Lung (tissue), 12 donors: ENCODE results near the gene FZD4. TPM values are rescaled to one million over a fixed set of nuclear protein-coding genes. Genes with fewer than 3 reads are reported as not detected.

Experiments
- ATAC-seq: fragments of 200-7000 bp; cut with Tn5 transposase; one replicate; pipeline ENCODE4 v1.9.1; 2020; ENCODE audit warnings: moderate number of reproducible peaks; ENCODE audit not compliant: insufficient read depth, low FRiP score
- DNase-seq, 3 donors: peaks; one replicate each; pipeline ENCODE4 v3.0.0-alpha.2; 2013 to 2017
- H3K27ac ChIP-seq, 2 donors: one replicate each; pipeline ENCODE4 v1.5.1; 2013; ENCODE audit warnings: mild to moderate bottlenecking in 2 of 2, moderate library complexity in 2 of 2, control low read depth in 1 of 2, inconsistent platforms in 1 of 2, low read depth in 1 of 2, low read length in 1 of 2
- H3K27me3 ChIP-seq, 3 donors: one replicate each; pipeline ENCODE4 v1.5.1; 2013; ENCODE audit warnings: low read length in 2 of 3; ENCODE audit not compliant: control insufficient read depth in 3 of 3, insufficient read depth in 3 of 3
- H3K36me3 ChIP-seq, 4 donors: one replicate each; pipeline ENCODE4 v1.5.1; 2013; ENCODE audit warnings: low read length in 4 of 4, mild to moderate bottlenecking in 1 of 4, moderate library complexity in 1 of 4; ENCODE audit not compliant: control insufficient read depth in 4 of 4, insufficient read depth in 4 of 4
- H3K4me1 ChIP-seq, 5 donors: one replicate each; pipeline ENCODE4 v1.5.1; 2013; ENCODE audit warnings: low read length in 5 of 5, mild to moderate bottlenecking in 2 of 5, moderate library complexity in 1 of 5; ENCODE audit not compliant: control insufficient read depth in 5 of 5, insufficient read depth in 5 of 5
- H3K4me3 ChIP-seq: one replicate; pipeline ENCODE4 v1.5.1; 2013; ENCODE audit warnings: mild to moderate bottlenecking, control low read depth, moderate library complexity
- H3K9ac ChIP-seq, 2 donors: one replicate each; pipeline ENCODE4 v1.5.1; 2013; ENCODE audit warnings: low read length in 2 of 2, control low read depth in 1 of 2; ENCODE audit not compliant: insufficient read depth in 1 of 2
- H3K9me3 ChIP-seq, 4 donors: one replicate each; pipeline ENCODE4 v1.5.1; 2013; ENCODE audit warnings: low read length in 3 of 4, mild to moderate bottlenecking in 1 of 4, moderate library complexity in 1 of 4; ENCODE audit not compliant: control insufficient read depth in 4 of 4, insufficient read depth in 3 of 4
- WGBS, 2 donors: extraction: QIAGEN DNeasy Blood & Tissue Kit; methylation state at CpG; one replicate each; pipeline ENCODE4 v1.1.7; 2013; 5-methylcytosine and 5-hydroxymethylcytosine counted together
- polyA plus RNA-seq, 2 donors: library from polyadenylated mRNA; stranded (reverse); fragments of 200-250 nt; gene quantifications; one replicate each; pipeline ENCODE4 v1.2.1, GENCODE V29; 2013
- total RNA-seq, 2 donors: library from RNA; depleted of rRNA in 1 of 2; stranded (reverse); fragments of >200 nt in 1 of 2; gene quantifications; one replicate each; pipeline ENCODE4 v1.2.1, GENCODE V29; 2014 to 2021
- TF ChIP-seq, protein P1 (sequence below): IDR thresholded peaks from 2 replicates; pipeline ENCODE4 v1.5.1; 2012; ENCODE audit warnings: mild to moderate bottlenecking; ENCODE audit errors: control extremely low read depth, extremely low read depth
- donor health status: control.
- donor health status: control.
- donor health status: Bipolar disorder and iron deficiency.
- donor health status: healthy.
- donor health status: DM: yes; HTN: yes; CAD: no.

The FZD4 gene
- total and polyA plus RNA-seq, 4 donors: 12.0 to 40.0 (median 20.9) TPM

GRCh38 chr11:86930957-86931547 is 24.1 kb downstream of the FZD4 start:
- Histone ChIP-seq H3K36me3 (peaks cover 0 to 1% (median 0%) of the 10 kb centered on the region in 4 donors), H3K4me3 (no peak overlapping the region), H3K27ac (no peak overlapping the region), H3K9ac (no peak overlapping the region), H3K9me3 (no peaks in the 10 kb centered on the region), H3K4me1 (peaks cover 0 to 67% (median 34%) of the 10 kb centered on the region in 5 donors), H3K27me3 (no peaks in the 10 kb centered on the region)
- ATAC-seq: no peak
- TF ChIP-seq, protein P1, sequence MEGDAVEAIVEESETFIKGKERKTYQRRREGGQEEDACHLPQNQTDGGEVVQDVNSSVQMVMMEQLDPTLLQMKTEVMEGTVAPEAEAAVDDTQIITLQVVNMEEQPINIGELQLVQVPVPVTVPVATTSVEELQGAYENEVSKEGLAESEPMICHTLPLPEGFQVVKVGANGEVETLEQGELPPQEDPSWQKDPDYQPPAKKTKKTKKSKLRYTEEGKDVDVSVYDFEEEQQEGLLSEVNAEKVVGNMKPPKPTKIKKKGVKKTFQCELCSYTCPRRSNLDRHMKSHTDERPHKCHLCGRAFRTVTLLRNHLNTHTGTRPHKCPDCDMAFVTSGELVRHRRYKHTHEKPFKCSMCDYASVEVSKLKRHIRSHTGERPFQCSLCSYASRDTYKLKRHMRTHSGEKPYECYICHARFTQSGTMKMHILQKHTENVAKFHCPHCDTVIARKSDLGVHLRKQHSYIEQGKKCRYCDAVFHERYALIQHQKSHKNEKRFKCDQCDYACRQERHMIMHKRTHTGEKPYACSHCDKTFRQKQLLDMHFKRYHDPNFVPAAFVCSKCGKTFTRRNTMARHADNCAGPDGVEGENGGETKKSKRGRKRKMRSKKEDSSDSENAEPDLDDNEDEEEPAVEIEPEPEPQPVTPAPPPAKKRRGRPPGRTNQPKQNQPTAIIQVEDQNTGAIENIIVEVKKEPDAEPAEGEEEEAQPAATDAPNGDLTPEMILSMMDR: no peak
- WGBS, 2 donors: 79 to 89% methylated on average over 1 of the region's 1 CpG
- peak; percentile 31 to 86 (median 78) for DNase-seq

DNA sequence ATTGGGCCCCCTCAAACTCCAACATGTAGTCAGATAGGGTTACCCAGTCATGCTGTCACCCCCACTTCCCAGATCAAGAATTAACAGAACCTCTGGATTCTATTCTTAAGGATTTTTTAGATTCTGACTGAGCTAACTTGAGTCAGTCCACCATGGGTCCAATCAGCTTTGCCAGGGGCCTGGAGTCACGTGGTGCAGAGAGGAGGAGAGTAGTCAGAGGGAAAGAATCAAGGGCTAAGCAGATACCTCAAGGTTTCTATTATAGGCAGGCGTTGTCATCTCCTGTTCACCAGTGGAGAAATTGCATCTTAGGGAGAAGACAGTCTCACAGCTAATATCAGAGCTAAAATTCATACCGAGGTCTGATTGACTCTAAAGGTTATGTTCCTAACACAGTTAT is 28.2 kb downstream of the FZD4 start:
- Histone ChIP-seq H3K27me3 (no peaks in the 10 kb centered on the region), H3K36me3 (no peaks in the 10 kb centered on the region), H3K4me1 (peaks cover 3 to 53% (median 19%) of the 10 kb centered on the region in 5 donors), H3K9ac (no peak overlapping the region), H3K27ac (no peak overlapping the region), H3K4me3 (no peak overlapping the region), H3K9me3 (no peaks in the 10 kb centered on the region)
- DNase-seq (no peak), ATAC-seq (no peak)
- WGBS, 2 donors: 89 to 90% methylated on average over 3 of the region's 3 CpGs
- TF ChIP-seq, protein P1: no peak

- H3K4me1 ChIP-seq: peaks cover 3 to 32% (median 13%) of the 10 kb centered on the region in 5 donors
- H3K9me3 ChIP-seq: no peaks in the 10 kb centered on the region
- no peaks in the 10 kb centered on the region for H3K27me3 ChIP-seq
- H3K27ac ChIP-seq: no peak overlapping the region
- ATAC-seq: no peak
- WGBS, 2 donors: 85 to 90% methylated on average over 6 of the region's 6 CpGs
- no peak overlapping the region for H3K4me3 ChIP-seq
- no peaks in the 10 kb centered on the region for H3K36me3 ChIP-seq
- no peak for DNase-seq
- H3K9ac ChIP-seq: no peak overlapping the region
- TF ChIP-seq, protein P1: no peak
These were observed 31.0 kb downstream of the FZD4 start for GRCh38 chr11:86923999-86924766.
